CD14-positive monocyte (primary cell): ENCODE data around the gene SLC22A1. TPM values are rescaled to one million over a fixed set of nuclear protein-coding genes. Genes with fewer than 3 reads are reported as not detected.

Experiments used
- DNase-seq, 3 donors: peaks; one replicate each; pipeline ENCODE4 v3.0.0-alpha.2; 2011 to 2022
- H2AFZ ChIP-seq: 2 replicates; pipeline ENCODE4 v1.6.0; 2012; ENCODE audit warnings: mild to moderate bottlenecking, low read depth, low read length, inconsistent platforms; ENCODE audit not compliant: insufficient read depth, poor library complexity, severe bottlenecking
- H3K27ac ChIP-seq, 2 donors: 1 replicate in 1 of 2; 2 replicates in 1 of 2; pipeline ENCODE4 v1.5.1; 2012 to 2013; ENCODE audit warnings: low read length in 2 of 2, control low read depth in 1 of 2, inconsistent platforms in 1 of 2, low read depth in 1 of 2, mild to moderate bottlenecking in 1 of 2
- H3K27me3 ChIP-seq, 2 donors: one replicate each; pipeline versions ENCODE4 v1.6.0 to v1.6.1; 2011 to 2013; ENCODE audit warnings: low read length in 2 of 2; ENCODE audit not compliant: control insufficient read depth in 2 of 2, insufficient read depth in 2 of 2
- H3K36me3 ChIP-seq, 2 donors: replicated peaks in 1 of 2; 1 replicate in 1 of 2; 2 replicates in 1 of 2; pipeline versions ENCODE4 v1.5.1 to v1.6.1; 2012 to 2013; ENCODE audit warnings: low read length in 2 of 2, control low read depth in 1 of 2, inconsistent platforms in 1 of 2, mild to moderate bottlenecking in 1 of 2; ENCODE audit not compliant: insufficient read depth in 2 of 2, control insufficient read depth in 1 of 2
- H3K4me1 ChIP-seq, 2 donors: 1 replicate in 1 of 2; 2 replicates in 1 of 2; pipeline versions ENCODE4 v1.5.1 to v1.6.1; 2012 to 2013; ENCODE audit warnings: low read length in 2 of 2, control low read depth in 1 of 2, inconsistent platforms in 1 of 2, mild to moderate bottlenecking in 1 of 2, moderate library complexity in 1 of 2; ENCODE audit not compliant: insufficient read depth in 2 of 2, control insufficient read depth in 1 of 2
- H3K4me2 ChIP-seq: replicated peaks from 2 replicates; pipeline ENCODE3; 2012; ENCODE audit warnings: low read length, moderate library complexity, mild to moderate bottlenecking; ENCODE audit not compliant: poor library complexity, severe bottlenecking; ENCODE audit errors: extremely low read depth
- H3K4me3 ChIP-seq, 3 experiments: fragments of 200-600 bp in 1 of 3; sonication (generic) in 1 of 3; replicated peaks in 1 of 3; 1 replicate in 2 of 3; 2 replicates in 1 of 3; pipeline ENCODE4 v1.5.1; 2011 to 2013; ENCODE audit warnings: low read length in 3 of 3, mild to moderate bottlenecking in 3 of 3, control low read depth in 2 of 3, low read depth in 2 of 3, inconsistent platforms in 1 of 3, moderate library complexity in 1 of 3
- H3K79me2 ChIP-seq: 2 replicates; pipeline ENCODE4 v1.6.0; 2012; ENCODE audit warnings: mild to moderate bottlenecking, control low read depth, inconsistent platforms, low read length, moderate library complexity; ENCODE audit not compliant: insufficient read depth
- H3K9ac ChIP-seq: 2 replicates; pipeline ENCODE4 v1.6.0; 2017; ENCODE audit warnings: low read length, mild to moderate bottlenecking; ENCODE audit not compliant: insufficient read depth, poor library complexity, severe bottlenecking
- H3K9me3 ChIP-seq, 2 donors: replicated peaks in 1 of 2; 1 replicate in 1 of 2; 2 replicates in 1 of 2; pipeline versions ENCODE4 v1.5.1 to v1.6.1; 2012 to 2013; ENCODE audit warnings: low read length in 2 of 2, control low read depth in 1 of 2; ENCODE audit not compliant: control insufficient read depth in 1 of 2, insufficient read depth in 1 of 2
- H4K20me1 ChIP-seq: 2 replicates; pipeline ENCODE4 v1.6.0; 2012; ENCODE audit warnings: mild to moderate bottlenecking, low read length, control low read depth, moderate library complexity; ENCODE audit not compliant: insufficient read depth
- H3K27ac Mint-ChIP-seq, 7 donors: one replicate each; pipeline ENCODE4 v1.8.0; 2020; ENCODE audit warnings: mild to moderate bottlenecking in 7 of 7, mixed read lengths in 7 of 7, moderate library complexity in 6 of 7, inconsistent platforms in 2 of 7
- H3K27me3 Mint-ChIP-seq, 3 donors: one replicate each; pipeline ENCODE4 v1.8.0; 2021 to 2022; ENCODE audit warnings: low read depth in 3 of 3, mild to moderate bottlenecking in 3 of 3, mixed read lengths in 3 of 3, moderate library complexity in 3 of 3, inconsistent platforms in 1 of 3
- H3K36me3 Mint-ChIP-seq, 2 donors: one replicate each; pipeline ENCODE4 v1.8.0; 2020; ENCODE audit warnings: mixed read lengths in 2 of 2, inconsistent platforms in 1 of 2, mild to moderate bottlenecking in 1 of 2
- H3K4me1 Mint-ChIP-seq: one replicate; pipeline ENCODE4 v1.8.0; 2020; ENCODE audit warnings: mild to moderate bottlenecking, mixed read lengths
- H3K4me3 Mint-ChIP-seq, 2 donors: one replicate each; pipeline ENCODE4 v1.8.0; 2020; ENCODE audit warnings: mild to moderate bottlenecking in 2 of 2, mixed read lengths in 2 of 2, moderate library complexity in 1 of 2
- H3K9me3 Mint-ChIP-seq, 7 donors: one replicate each; pipeline ENCODE4 v1.8.0; 2020 to 2022; ENCODE audit warnings: mixed read lengths in 7 of 7, mild to moderate bottlenecking in 6 of 7, moderate library complexity in 6 of 7, inconsistent platforms in 2 of 7
- CTCF ChIP-seq: fragments of 200-600 bp; IDR thresholded peaks from one replicate; pipeline ENCODE4 v1.8.0; 2022; ENCODE audit warnings: antibody characterized with exemption, mild to moderate bottlenecking
- WGBS: methylation state at CpG from one replicate; pipeline ENCODE4 v1.1.5; 2013; ENCODE audit warnings: missing lambda C conversion rate; ENCODE audit not compliant: insufficient coverage; 5-methylcytosine and 5-hydroxymethylcytosine counted together
- intact Hi-C, 2 donors: fragments of 100-400 bp; cut with micrococcal nuclease; formaldehyde crosslinking; loops; one replicate each; pipeline versions ENCODE4 v1.15.0 to v1.15.1; 2023
- polyA plus RNA-seq, 3 donors: library from polyadenylated mRNA; depleted of rRNA in 1 of 3; unstranded in 2 of 3; stranded (reverse) in 1 of 3; fragments of 300-500 nt in 2 of 3; fragments of >200 nt in 1 of 3; fragmentation: Illumina TruSeq in 2 of 3; gene quantifications; 1 replicate in 2 of 3; 2 replicates in 1 of 3; pipeline ENCODE4 v1.2.3, GENCODE V29; 2012 to 2021

SLC22A1 gene
- polyA plus RNA-seq, 3 donors, result 0.36 to 0.48 TPM; not detected in 1

- 100% methylated on average over 14 of the region's 18 CpGs for WGBS
- no peak overlapping the region for H2AFZ ChIP-seq
- Mint-ChIP-seq H3K9me3 (peaks cover 4 to 19% (median 7%) of the 10 kb centered on the region in 7 donors), H3K4me1 (no peaks in the 10 kb centered on the region), H3K36me3 (peaks cover 95 to 100% of the 10 kb centered on the region in 2 donors), H3K27ac (no peak overlapping the region), H3K4me3 (no peak overlapping the region), H3K27me3 (peaks cover 0 to 2% (median 1%) of the 10 kb centered on the region in 3 donors)
- intact Hi-C loops, result no loop called here
- no peak overlapping the region for H3K4me2 ChIP-seq
- no peak overlapping the region for H3K27ac ChIP-seq
- H3K4me3 ChIP-seq, result no peak overlapping the region
- no peaks in the 10 kb centered on the region for H3K79me2 ChIP-seq
- H3K4me1 ChIP-seq, result no peaks in the 10 kb centered on the region
- DNase-seq, result no peak
- H3K9ac ChIP-seq, result no peak overlapping the region
- H3K27me3 ChIP-seq, result no peaks in the 10 kb centered on the region
- H3K9me3 ChIP-seq, result peaks cover 3 to 10% of the 10 kb centered on the region in 2 donors
- H4K20me1 ChIP-seq, result peaks cover 83% of the 10 kb centered on the region
- H3K36me3 ChIP-seq, result peaks cover 95 to 100% of the 10 kb centered on the region in 2 donors
- TF ChIP-seq CTCF, result no peak
Measured at GRCh38 chr6:160084198-160084776, 37.3 kb upstream of the SLC22A1 start.

- Mint-ChIP-seq H3K9me3 (peaks cover 0 to 13% (median 4%) of the 10 kb centered on the region in 7 donors), H3K27ac (peak overlapping the region in 2 of 7 donors; percentile 25 to 66), H3K4me1 (no peaks in the 10 kb centered on the region), H3K4me3 (no peak overlapping the region), H3K36me3 (peaks cover 95 to 100% of the 10 kb centered on the region in 2 donors), H3K27me3 (peaks cover 0 to 2% (median 1%) of the 10 kb centered on the region in 3 donors)
- Histone ChIP-seq H3K9ac (no peak overlapping the region), H3K4me1 (no peaks in the 10 kb centered on the region), H3K27ac (no peak overlapping the region), H3K36me3 (peaks cover 95 to 100% of the 10 kb centered on the region in 2 donors), H3K79me2 (no peaks in the 10 kb centered on the region), H3K4me2 (no peak overlapping the region), H3K4me3 (no peak overlapping the region), H3K9me3 (peaks cover 0 to 5% of the 10 kb centered on the region in 2 donors), H3K27me3 (no peaks in the 10 kb centered on the region), H4K20me1 (peaks cover 83% of the 10 kb centered on the region), H2AFZ (no peak overlapping the region)
- intact Hi-C loops, result no loop called here
- no peak for TF ChIP-seq CTCF
- WGBS, result 69% methylated on average over 5 of the region's 5 CpGs
- DNase-seq, result no peak
Measured at GRCh38 chr6:160085226-160085625, 36.4 kb upstream of the SLC22A1 start.
